A549 (cell line): ENCODE data around the gene RPN2.

Source experiments
- BHLHE40 ChIP-seq: IDR thresholded peaks from 2 replicates; pipeline ENCODE4 v1.6.1; 2012; ENCODE audit warnings: low read depth, low read length, inconsistent platforms
- CTCF ChIP-seq: fragments of >200 bp; sonication (Bioruptor Twin); formaldehyde crosslinking; IDR thresholded peaks from 3 replicates; pipeline ENCODE4 v1.5.1; 2016
- EHF ChIP-seq: fragments of 250-450 bp; sonication (Bioruptor Pico); IDR thresholded peaks from 2 replicates; pipeline ENCODE4 v1.5.0; 2020; ENCODE audit warnings: mild to moderate bottlenecking
- KDM1A ChIP-seq: fragments of 200-600 bp; sonication (generic); IDR thresholded peaks from 2 replicates; pipeline ENCODE4 v1.6.1; 2016; ENCODE audit warnings: low read depth, mild to moderate bottlenecking
- MYC ChIP-seq: IDR thresholded peaks from 2 replicates; pipeline ENCODE4 v1.6.1; 2012; ENCODE audit warnings: mild to moderate bottlenecking, inconsistent platforms, low read length, improper control_type of control experiment, borderline replicate concordance
- NFE2L2 ChIP-seq: fragments of 150-350 bp; conservative IDR thresholded peaks from 2 replicates; pipeline ENCODE4 v1.6.1; 2014; ENCODE audit warnings: low read length
- NR3C1 ChIP-seq: fragments of >200 bp; sonication (Bioruptor Twin); formaldehyde crosslinking; IDR thresholded peaks from 3 replicates; pipeline ENCODE4 v1.6.1; 2017
- PHF8 ChIP-seq: fragments of 200-600 bp; sonication (generic); IDR thresholded peaks from 2 replicates; pipeline ENCODE4 v1.6.1; 2016; ENCODE audit warnings: low read depth, mild to moderate bottlenecking, antibody characterized with exemption, moderate library complexity, borderline replicate concordance
- POLR2A ChIP-seq: IDR thresholded peaks from 2 replicates; pipeline ENCODE4 v1.6.1; 2012; ENCODE audit warnings: mild to moderate bottlenecking, low read length
- RCOR1 ChIP-seq: fragments of 150-350 bp; IDR thresholded peaks from 2 replicates; pipeline ENCODE4 v1.6.1; 2014; ENCODE audit warnings: antibody characterized with exemption, low read length, low read depth
- RNF2 ChIP-seq: fragments of 200-600 bp; sonication (generic); IDR thresholded peaks from 2 replicates; pipeline ENCODE4 v1.6.1; 2016; ENCODE audit warnings: low read depth, mild to moderate bottlenecking, antibody characterized with exemption, moderate library complexity, borderline replicate concordance
- SMC3 ChIP-seq: fragments of >200 bp; sonication (Bioruptor Twin); formaldehyde crosslinking; IDR thresholded peaks from 3 replicates; pipeline ENCODE4 v1.6.1; 2018; ENCODE audit warnings: inconsistent platforms
- USF2 ChIP-seq: fragments of 450-650 bp; IDR thresholded peaks from 2 replicates; pipeline ENCODE4 v1.6.1; 2014; ENCODE audit warnings: antibody characterized with exemption

- TF ChIP-seq BHLHE40 (no peak), SMC3 (no peak), KDM1A (no peak), RNF2 (no peak), CTCF (no peak), NR3C1 (no peak), MYC (no peak), NFE2L2 (no peak), USF2 (no peak), EHF (CRISPR knock-in tag) (no peak), POLR2A (no peak), RCOR1 (no peak), PHF8 (no peak)
These were observed 46.0 kb downstream of the RPN2 start for GRCh38 chr20:37225146-37225545.
